Choroid plexus epithelial cell (primary cell): Measurements from ENCODE around the gene NCKAP5L.

Experiments used
- DNase-seq: peaks from one replicate; pipeline ENCODE4 v3.0.0-alpha.2; 2010; ENCODE audit warnings: low read depth
- H3K4me3 ChIP-seq: 2 replicates; pipeline ENCODE4 v1.5.1; 2011; ENCODE audit warnings: low read depth, mild to moderate bottlenecking, control low read depth, low read length, moderate library complexity
- CTCF ChIP-seq: conservative IDR thresholded peaks from 2 replicates; pipeline ENCODE4 v1.5.1; 2011; ENCODE audit warnings: low read depth, mild to moderate bottlenecking, control low read depth, inconsistent platforms, low read length, moderate library complexity

The NCKAP5L gene

GRCh38 chr12:49821373-49822287 is 6.6 kb downstream of the NCKAP5L start:
- no peak for DNase-seq
- H3K4me3 ChIP-seq: no peak overlapping the region
- TF ChIP-seq CTCF: no peak

GRCh38 chr12:49819786-49820185 is 8.4 kb downstream of the NCKAP5L start:
- DNase-seq: no peak
- no peak overlapping the region for H3K4me3 ChIP-seq
- TF ChIP-seq CTCF: no peak

- TF ChIP-seq CTCF: no peak
- DNase-seq: no peak
- H3K4me3 ChIP-seq: no peak overlapping the region
These were observed 9.8 kb downstream of the NCKAP5L start for GRCh38 chr12:49818241-49818895.

- no peak for TF ChIP-seq CTCF
- no peak overlapping the region for H3K4me3 ChIP-seq
- no peak for DNase-seq
These were observed 15.1 kb downstream of the NCKAP5L start for GRCh38 chr12:49813131-49813530.

- no peak for TF ChIP-seq CTCF
- H3K4me3 ChIP-seq: no peak overlapping the region
- no peak for DNase-seq
These were observed 16.2 kb downstream of the NCKAP5L start for GRCh38 chr12:49811961-49812401.

- H3K4me3 ChIP-seq: no peak overlapping the region
- no peak for DNase-seq
- no peak for TF ChIP-seq CTCF
These were observed 17.1 kb downstream of the NCKAP5L start for GRCh38 chr12:49811136-49811535.
